Neuronal stem cell (in vitro differentiated cells): Measurements from ENCODE around the gene USP11.

Source experiments
- DNase-seq: peaks from one replicate; pipeline ENCODE4 v3.0.0-alpha.2; 2013; ENCODE audit warnings: low spot score
- H2AFZ ChIP-seq: one replicate; pipeline ENCODE4 v1.6.1; 2013; ENCODE audit warnings: mild to moderate bottlenecking, low read length, inconsistent platforms
- H2AK5ac ChIP-seq: 2 replicates; pipeline ENCODE4 v1.6.1; 2013; ENCODE audit warnings: low read depth, mild to moderate bottlenecking, inconsistent platforms, low read length, moderate library complexity, mixed read lengths
- H2BK120ac ChIP-seq: 2 replicates; pipeline ENCODE4 v1.6.1; 2013; ENCODE audit warnings: low read depth, mild to moderate bottlenecking, inconsistent platforms, low read length, moderate library complexity, mixed read lengths
- H2BK12ac ChIP-seq: one replicate; pipeline ENCODE4 v1.6.1; 2013; ENCODE audit warnings: low read length, inconsistent platforms
- H2BK15ac ChIP-seq: 2 replicates; pipeline ENCODE4 v1.6.1; 2013; ENCODE audit warnings: mild to moderate bottlenecking, low read length, inconsistent platforms, mixed read lengths
- H2BK5ac ChIP-seq: one replicate; pipeline ENCODE4 v1.6.1; 2013; ENCODE audit warnings: inconsistent platforms, mild to moderate bottlenecking, low read length, moderate library complexity
- H3K14ac ChIP-seq: one replicate; pipeline ENCODE4 v1.6.1; 2013; ENCODE audit warnings: low read length, inconsistent platforms
- H3K18ac ChIP-seq: 2 replicates; pipeline ENCODE4 v1.6.1; 2013; ENCODE audit warnings: low read length, inconsistent platforms
- H3K23ac ChIP-seq: 2 replicates; pipeline ENCODE4 v1.6.1; 2013; ENCODE audit warnings: low read depth, mild to moderate bottlenecking, mixed read lengths, low read length, inconsistent platforms; ENCODE audit not compliant: poor library complexity
- H3K27ac ChIP-seq: replicated peaks from 3 replicates; pipeline ENCODE4 v1.5.1; 2013; ENCODE audit warnings: low read length, inconsistent platforms
- H3K27me3 ChIP-seq, 3 experiments: 2 replicates each; pipeline ENCODE4 v1.6.1; 2013; ENCODE audit warnings: low read length in 3 of 3, mild to moderate bottlenecking in 2 of 3, inconsistent platforms in 1 of 3, low read depth in 1 of 3, mixed read lengths in 1 of 3, moderate library complexity in 1 of 3; ENCODE audit not compliant: control insufficient read depth in 3 of 3, insufficient read depth in 3 of 3
- H3K36me3 ChIP-seq, 2 donors: replicated peaks in 1 of 2; 2 replicates each; pipeline ENCODE4 v1.6.1; 2013; ENCODE audit warnings: low read length in 2 of 2; ENCODE audit not compliant: control insufficient read depth in 2 of 2, insufficient read depth in 2 of 2
- H3K4ac ChIP-seq: 2 replicates; pipeline ENCODE4 v1.6.1; 2013; ENCODE audit warnings: inconsistent platforms, mild to moderate bottlenecking, low read length, moderate library complexity
- H3K4me1 ChIP-seq, 2 donors: 1 replicate in 1 of 2; 2 replicates in 1 of 2; pipeline ENCODE4 v1.6.1; 2013; ENCODE audit warnings: low read length in 2 of 2, low read depth in 1 of 2; ENCODE audit not compliant: control insufficient read depth in 2 of 2, insufficient read depth in 1 of 2
- H3K4me2 ChIP-seq: one replicate; pipeline ENCODE4 v1.6.1; 2013; ENCODE audit warnings: mild to moderate bottlenecking, low read length, inconsistent platforms; ENCODE audit not compliant: insufficient read depth, poor library complexity, severe bottlenecking
- H3K4me3 ChIP-seq, 2 donors: 2 replicates each; pipeline ENCODE4 v1.5.1; 2013; ENCODE audit warnings: low read length in 2 of 2, mild to moderate bottlenecking in 2 of 2, inconsistent platforms in 1 of 2, moderate library complexity in 1 of 2
- H3K79me1 ChIP-seq: one replicate; pipeline ENCODE4 v1.6.1; 2013; ENCODE audit warnings: low read depth, mild to moderate bottlenecking, inconsistent platforms, low read length, moderate library complexity
- H3K9ac ChIP-seq: one replicate; pipeline ENCODE4 v1.6.1; 2013; ENCODE audit warnings: mild to moderate bottlenecking, low read depth, low read length, inconsistent platforms; ENCODE audit not compliant: poor library complexity
- H3K9me3 ChIP-seq, 2 donors: replicated peaks in 1 of 2; 2 replicates each; pipeline versions ENCODE3 to v1.6.1; 2013; ENCODE audit warnings: low read length in 2 of 2, mild to moderate bottlenecking in 2 of 2, inconsistent platforms in 1 of 2, low read depth in 1 of 2, mixed read lengths in 1 of 2, moderate library complexity in 1 of 2; ENCODE audit not compliant: control insufficient read depth in 2 of 2, insufficient read depth in 1 of 2
- H4K8ac ChIP-seq: one replicate; pipeline ENCODE4 v1.6.1; 2013; ENCODE audit warnings: low read depth, mild to moderate bottlenecking, inconsistent platforms, low read length, moderate library complexity
- H4K91ac ChIP-seq: one replicate; pipeline ENCODE4 v1.6.1; 2013; ENCODE audit warnings: low read length, low read depth, mild to moderate bottlenecking, inconsistent platforms; ENCODE audit not compliant: poor library complexity
- WGBS, 2 donors: extraction: QIAGEN DNeasy Blood & Tissue Kit; methylation state at CpG; one replicate each; pipeline ENCODE4 v1.1.7; 2013; ENCODE audit warnings: missing lambda C conversion rate in 2 of 2, mixed read lengths in 1 of 2; ENCODE audit not compliant: insufficient read length in 2 of 2, insufficient replicate concordance in 1 of 2; ENCODE audit errors: extremely low coverage in 2 of 2; 5-methylcytosine and 5-hydroxymethylcytosine counted together

Gene USP11

DNA sequence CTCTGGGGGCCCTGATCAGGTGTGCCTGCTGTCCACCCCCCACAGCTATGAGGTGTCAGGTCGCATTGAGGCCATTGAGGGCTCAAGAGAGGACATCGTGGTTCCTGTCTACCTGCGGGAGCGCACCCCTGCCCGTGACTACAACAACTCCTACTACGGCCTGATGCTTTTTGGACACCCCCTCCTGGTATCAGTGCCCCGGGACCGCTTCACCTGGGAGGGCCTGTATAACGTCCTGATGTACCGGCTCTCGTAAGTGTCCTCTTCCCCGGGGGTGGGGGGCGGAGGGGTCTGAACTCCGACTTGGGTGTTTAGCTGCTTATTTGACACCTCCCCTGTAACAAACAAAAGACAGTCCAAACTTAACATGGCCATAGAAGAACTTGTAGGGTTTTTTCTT lies 10.5 kb downstream of the USP11 start:
- Histone ChIP-seq H3K18ac (no peak overlapping the region), H3K4me3 (no peak overlapping the region), H3K23ac (no peak overlapping the region), H4K91ac (no peak overlapping the region), H2BK120ac (no peak overlapping the region), H2BK12ac (no peak overlapping the region), H3K27ac (no peak overlapping the region), H3K9me3 (peaks cover 0 to 9% of the 10 kb centered on the region in 2 donors), H2AFZ (no peak overlapping the region), H3K4ac (no peak overlapping the region), H2BK15ac (no peak overlapping the region), H2AK5ac (no peak overlapping the region), H4K8ac (no peak overlapping the region), H3K14ac (no peak overlapping the region), H3K4me1 (no peaks in the 10 kb centered on the region), H3K4me2 (no peak overlapping the region), H3K9ac (no peak overlapping the region), H2BK5ac (no peak overlapping the region), H3K36me3 (peaks cover 48 to 94% of the 10 kb centered on the region in 2 donors), H3K79me1 (peaks cover 2% of the 10 kb centered on the region), H3K27me3 (peaks cover 0 to 20% (median 0%) of the 10 kb centered on the region in 3 experiments)
- no CpG with 5 or more reads among the region's 14 CpGs for WGBS, 2 donors
- DNase-seq = no peak

DNA sequence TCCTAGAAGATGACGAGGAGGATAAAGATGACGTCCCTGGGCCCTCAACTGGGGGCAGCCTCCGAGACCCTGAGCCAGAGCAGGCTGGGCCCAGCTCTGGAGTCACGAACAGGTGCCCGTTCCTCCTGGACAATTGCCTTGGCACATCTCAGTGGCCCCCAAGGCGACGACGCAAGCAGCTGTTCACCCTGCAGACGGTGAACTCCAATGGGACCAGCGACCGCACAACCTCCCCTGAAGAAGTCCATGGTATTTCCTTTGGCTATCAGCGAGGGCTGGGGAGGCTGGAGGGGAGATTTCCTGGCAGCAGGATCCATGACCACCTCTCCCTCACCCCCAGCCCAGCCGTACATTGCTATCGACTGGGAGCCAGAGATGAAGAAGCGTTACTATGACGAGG lies 11.9 kb downstream of the USP11 start:
- Histone ChIP-seq H2BK5ac (no peak overlapping the region), H2BK15ac (no peak overlapping the region), H3K4ac (no peak overlapping the region), H3K9me3 (peaks cover 0 to 9% of the 10 kb centered on the region in 2 donors), H2BK120ac (no peak overlapping the region), H2BK12ac (no peak overlapping the region), H4K8ac (no peak overlapping the region), H3K14ac (no peak overlapping the region), H3K18ac (no peak overlapping the region), H3K4me1 (no peaks in the 10 kb centered on the region), H3K4me2 (no peak overlapping the region), H3K27ac (no peak overlapping the region), H3K36me3 (peaks cover 43 to 93% of the 10 kb centered on the region in 2 donors), H2AFZ (no peak overlapping the region), H4K91ac (no peak overlapping the region), H3K27me3 (peaks cover 0 to 17% (median 0%) of the 10 kb centered on the region in 3 experiments), H2AK5ac (no peak overlapping the region), H3K4me3 (no peak overlapping the region), H3K9ac (no peak overlapping the region), H3K79me1 (no peaks in the 10 kb centered on the region), H3K23ac (no peak overlapping the region)
- no peak for DNase-seq
- WGBS, 2 donors = no CpG with 5 or more reads among the region's 16 CpGs

DNA sequence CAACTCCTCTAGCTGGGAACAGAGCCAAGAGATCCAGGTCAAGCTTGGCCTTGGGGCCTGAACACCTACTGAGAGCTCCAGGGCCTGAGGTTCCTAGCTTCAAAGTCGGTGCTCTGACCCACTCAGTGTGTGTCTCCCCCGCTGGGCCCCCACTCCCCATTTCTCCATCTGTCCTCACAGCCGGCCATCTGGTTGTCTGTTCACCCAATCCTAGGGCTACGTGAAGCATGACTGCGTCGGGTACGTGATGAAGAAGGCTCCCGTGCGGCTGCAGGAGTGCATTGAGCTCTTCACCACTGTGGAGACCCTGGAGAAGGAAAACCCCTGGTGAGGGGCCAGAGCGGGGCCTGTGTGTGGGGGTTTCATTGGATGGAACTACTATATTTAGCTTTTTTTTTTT lies 12.3 kb downstream of the USP11 start:
- H4K91ac ChIP-seq = no peak overlapping the region
- no peak overlapping the region for H3K4me2 ChIP-seq
- no peak overlapping the region for H3K4ac ChIP-seq
- H2BK120ac ChIP-seq = no peak overlapping the region
- H3K23ac ChIP-seq = no peak overlapping the region
- H3K14ac ChIP-seq = no peak overlapping the region
- no peak overlapping the region for H3K27ac ChIP-seq
- H4K8ac ChIP-seq = no peak overlapping the region
- no CpG with 5 or more reads among the region's 10 CpGs for WGBS, 2 donors
- H3K9me3 ChIP-seq = peaks cover 0 to 9% of the 10 kb centered on the region in 2 donors
- H3K4me1 ChIP-seq = no peaks in the 10 kb centered on the region
- no peak overlapping the region for H2AK5ac ChIP-seq
- no peak overlapping the region for H3K4me3 ChIP-seq
- H2AFZ ChIP-seq = no peak overlapping the region
- no peak overlapping the region for H2BK15ac ChIP-seq
- H3K18ac ChIP-seq = no peak overlapping the region
- DNase-seq = no peak
- no peaks in the 10 kb centered on the region for H3K79me1 ChIP-seq
- H3K9ac ChIP-seq = no peak overlapping the region
- H3K36me3 ChIP-seq = peaks cover 40 to 89% of the 10 kb centered on the region in 2 donors
- H2BK5ac ChIP-seq = no peak overlapping the region
- no peak overlapping the region for H2BK12ac ChIP-seq
- H3K27me3 ChIP-seq = peaks cover 0 to 17% (median 0%) of the 10 kb centered on the region in 3 experiments

DNA sequence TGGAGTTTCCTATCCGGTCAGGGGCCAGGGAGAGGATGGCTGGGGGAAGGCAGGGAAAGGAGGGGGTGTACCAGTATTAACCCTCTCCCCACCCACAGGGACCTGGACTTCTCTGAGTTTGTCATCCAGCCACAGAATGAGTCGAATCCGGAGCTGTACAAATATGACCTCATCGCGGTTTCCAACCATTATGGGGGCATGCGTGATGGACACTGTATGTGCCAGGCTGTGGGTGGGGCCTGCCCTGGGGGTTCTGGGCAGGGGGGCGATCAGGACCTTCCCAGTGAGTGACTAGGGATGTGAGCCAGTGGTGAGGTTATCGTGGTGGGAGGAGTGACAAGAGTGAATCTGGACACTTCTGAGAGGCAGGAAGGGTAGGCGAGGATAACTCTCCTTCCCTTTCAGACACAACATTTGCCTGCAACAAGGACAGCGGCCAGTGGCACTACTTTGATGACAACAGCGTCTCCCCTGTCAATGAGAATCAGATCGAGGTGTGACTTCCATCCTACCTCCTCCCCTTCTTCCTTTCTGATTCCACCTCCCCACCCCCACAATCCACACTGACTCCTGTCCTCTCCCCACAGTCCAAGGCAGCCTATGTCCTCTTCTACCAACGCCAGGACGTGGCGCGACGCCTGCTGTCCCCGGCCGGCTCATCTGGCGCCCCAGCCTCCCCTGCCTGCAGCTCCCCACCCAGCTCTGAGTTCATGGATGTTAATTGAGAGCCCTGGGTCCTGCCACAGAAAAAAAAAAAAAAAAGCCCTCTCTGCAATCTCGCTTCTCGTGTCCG lies 14.6 kb downstream of the USP11 start:
- H3K9me3 ChIP-seq = no peaks in the 10 kb centered on the region
- no peaks in the 10 kb centered on the region for H3K79me1 ChIP-seq
- H4K8ac ChIP-seq = no peak overlapping the region
- peaks cover 21 to 66% of the 10 kb centered on the region in 2 donors for H3K36me3 ChIP-seq
- H2AK5ac ChIP-seq = no peak overlapping the region
- H3K4me1 ChIP-seq = no peaks in the 10 kb centered on the region
- H2BK120ac ChIP-seq = no peak overlapping the region
- no CpG with 5 or more reads among the region's 23 CpGs for WGBS, 2 donors
- DNase-seq = no peak
- peaks cover 0 to 19% (median 0%) of the 10 kb centered on the region in 3 experiments for H3K27me3 ChIP-seq
- H3K27ac ChIP-seq = no peak overlapping the region
- no peak overlapping the region for H3K4me3 ChIP-seq
- no peak overlapping the region for H3K23ac ChIP-seq
- no peak overlapping the region for H2BK5ac ChIP-seq
- no peak overlapping the region for H2BK15ac ChIP-seq
- no peak overlapping the region for H3K4me2 ChIP-seq
- H4K91ac ChIP-seq = no peak overlapping the region
- H3K14ac ChIP-seq = no peak overlapping the region
- no peak overlapping the region for H2AFZ ChIP-seq
- H3K18ac ChIP-seq = no peak overlapping the region
- H3K4ac ChIP-seq = no peak overlapping the region
- H3K9ac ChIP-seq = no peak overlapping the region
- H2BK12ac ChIP-seq = no peak overlapping the region
